ENCODE data around the gene SHPK. TPM values are rescaled to one million over a fixed set of nuclear protein-coding genes. Genes with fewer than 3 reads are reported as not detected.
A peak's percentile ranks its signal among the peaks of the same experiment; 100 is the strongest.

Gene SHPK
- total and polyA plus RNA-seq, 4 donors, result 9.3 to 66.6 (median 17.0) TPM

DNA sequence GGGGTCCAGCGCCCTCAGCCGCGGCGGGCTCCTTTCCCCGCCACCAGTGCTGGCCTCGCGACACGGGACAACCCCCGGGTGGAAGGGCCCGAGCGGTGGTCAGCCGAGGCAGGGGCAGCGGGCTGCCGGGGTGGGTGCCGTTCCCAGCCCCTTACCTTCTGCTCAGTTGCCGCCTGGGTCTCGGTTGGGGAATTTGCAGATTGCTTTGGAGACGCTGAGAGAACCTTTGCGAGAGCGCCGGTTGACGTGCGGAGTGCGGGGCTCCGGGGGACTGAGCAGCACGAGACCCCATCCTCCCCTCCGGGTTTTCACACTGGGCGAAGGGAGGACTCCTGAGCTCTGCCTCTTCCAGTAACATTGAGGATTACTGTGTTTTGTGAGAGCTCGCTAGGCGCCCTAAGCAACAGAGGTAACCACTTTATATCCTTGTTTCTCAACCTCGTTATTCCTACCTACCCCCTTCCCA is 891 bp upstream of the SHPK start:
- 4% methylated on average over 31 of the region's 31 CpGs for WGBS
- no peaks in the 10 kb centered on the region for H3K27me3 ChIP-seq (ENCODE audit: control insufficient read depth in 4 of 4, insufficient read depth in 4 of 4, low read length in 3 of 4)
- H3K4me3 ChIP-seq (ENCODE audit: low read depth in 1 of 3, low read length in 3 of 3), result peak overlapping the region; percentile 85 to 94 (median 88)
- TF ChIP-seq MAX (IDR thresholded peaks at IDR 0.05), result no peak
- no peak for TF ChIP-seq HNF4G (IDR thresholded peaks at IDR 0.05)
- no peak for TF ChIP-seq CTCF (IDR thresholded peaks at IDR 0.05; ENCODE audit: low read depth, low read length, missing input control)
- TF ChIP-seq FOXA2 (IDR thresholded peaks at IDR 0.05), result no peak
- no peak for TF ChIP-seq JUND (IDR thresholded peaks at IDR 0.05)
- TF ChIP-seq, protein P1, sequence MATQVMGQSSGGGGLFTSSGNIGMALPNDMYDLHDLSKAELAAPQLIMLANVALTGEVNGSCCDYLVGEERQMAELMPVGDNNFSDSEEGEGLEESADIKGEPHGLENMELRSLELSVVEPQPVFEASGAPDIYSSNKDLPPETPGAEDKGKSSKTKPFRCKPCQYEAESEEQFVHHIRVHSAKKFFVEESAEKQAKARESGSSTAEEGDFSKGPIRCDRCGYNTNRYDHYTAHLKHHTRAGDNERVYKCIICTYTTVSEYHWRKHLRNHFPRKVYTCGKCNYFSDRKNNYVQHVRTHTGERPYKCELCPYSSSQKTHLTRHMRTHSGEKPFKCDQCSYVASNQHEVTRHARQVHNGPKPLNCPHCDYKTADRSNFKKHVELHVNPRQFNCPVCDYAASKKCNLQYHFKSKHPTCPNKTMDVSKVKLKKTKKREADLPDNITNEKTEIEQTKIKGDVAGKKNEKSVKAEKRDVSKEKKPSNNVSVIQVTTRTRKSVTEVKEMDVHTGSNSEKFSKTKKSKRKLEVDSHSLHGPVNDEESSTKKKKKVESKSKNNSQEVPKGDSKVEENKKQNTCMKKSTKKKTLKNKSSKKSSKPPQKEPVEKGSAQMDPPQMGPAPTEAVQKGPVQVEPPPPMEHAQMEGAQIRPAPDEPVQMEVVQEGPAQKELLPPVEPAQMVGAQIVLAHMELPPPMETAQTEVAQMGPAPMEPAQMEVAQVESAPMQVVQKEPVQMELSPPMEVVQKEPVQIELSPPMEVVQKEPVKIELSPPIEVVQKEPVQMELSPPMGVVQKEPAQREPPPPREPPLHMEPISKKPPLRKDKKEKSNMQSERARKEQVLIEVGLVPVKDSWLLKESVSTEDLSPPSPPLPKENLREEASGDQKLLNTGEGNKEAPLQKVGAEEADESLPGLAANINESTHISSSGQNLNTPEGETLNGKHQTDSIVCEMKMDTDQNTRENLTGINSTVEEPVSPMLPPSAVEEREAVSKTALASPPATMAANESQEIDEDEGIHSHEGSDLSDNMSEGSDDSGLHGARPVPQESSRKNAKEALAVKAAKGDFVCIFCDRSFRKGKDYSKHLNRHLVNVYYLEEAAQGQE (IDR thresholded peaks at IDR 0.05), result no peak
- TF ChIP-seq RAD21 (IDR thresholded peaks at IDR 0.05), result no peak
- no peak for TF ChIP-seq NR2F2 (IDR thresholded peaks at IDR 0.05)
- no peak for TF ChIP-seq FOXA1 (IDR thresholded peaks at IDR 0.05)
- no peak for TF ChIP-seq TAF1 (conservative IDR thresholded peaks at IDR 0.05)
- TF ChIP-seq EGR1 (IDR thresholded peaks at IDR 0.05; ENCODE audit: low read depth in 2 of 2), result no peak
- TF ChIP-seq RXRA (IDR thresholded peaks at IDR 0.05), result no peak
- TF ChIP-seq GABPA (IDR thresholded peaks at IDR 0.05 in 1 of 2, conservative IDR thresholded peaks at IDR 0.05 in 1 of 2), result no peak
- TF ChIP-seq, protein P2, sequence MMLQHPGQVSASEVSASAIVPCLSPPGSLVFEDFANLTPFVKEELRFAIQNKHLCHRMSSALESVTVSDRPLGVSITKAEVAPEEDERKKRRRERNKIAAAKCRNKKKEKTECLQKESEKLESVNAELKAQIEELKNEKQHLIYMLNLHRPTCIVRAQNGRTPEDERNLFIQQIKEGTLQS (IDR thresholded peaks at IDR 0.05), result no peak
- TF ChIP-seq HNF4A (conservative IDR thresholded peaks at IDR 0.05), result no peak
- peak overlapping the region; percentile 95 to 97 for H3K27ac ChIP-seq (ENCODE audit: low read depth in 1 of 2, low read length in 2 of 2)
- no peaks in the 10 kb centered on the region for H3K9me3 ChIP-seq (ENCODE audit: control insufficient read depth in 4 of 4, low read length in 3 of 4)
- peak overlapping the region; percentile 54 to 88 for H3K9ac ChIP-seq (ENCODE audit: low read depth in 1 of 2, low read length in 2 of 2)
- DNase-seq (ENCODE audit: low spot score), result no peak
- peaks cover 6 to 22% (median 15%) of the 10 kb centered on the region in 4 donors for H3K4me1 ChIP-seq (ENCODE audit: control insufficient read depth in 4 of 4, insufficient read depth in 4 of 4, low read length in 3 of 4)
- peaks cover 0 to 7% (median 2%) of the 10 kb centered on the region in 4 donors for H3K36me3 ChIP-seq (ENCODE audit: control insufficient read depth in 4 of 4, insufficient read depth in 3 of 4, low read depth in 1 of 4, low read length in 3 of 4)

GRCh38 chr17:3635474-3636153 is 436 bp downstream of the SHPK start:
- 8% methylated on average over 38 of the region's 38 CpGs for WGBS
- Histone ChIP-seq H3K9ac (ENCODE audit: low read depth in 1 of 2, low read length in 2 of 2) (peak overlapping the region in 1 of 2 donors; percentile 80), H3K4me1 (ENCODE audit: control insufficient read depth in 4 of 4, insufficient read depth in 4 of 4, low read length in 3 of 4) (peaks cover 6 to 22% (median 15%) of the 10 kb centered on the region in 4 donors), H3K27me3 (ENCODE audit: control insufficient read depth in 4 of 4, insufficient read depth in 4 of 4, low read length in 3 of 4) (no peaks in the 10 kb centered on the region), H3K36me3 (ENCODE audit: control insufficient read depth in 4 of 4, insufficient read depth in 3 of 4, low read depth in 1 of 4, low read length in 3 of 4) (peaks cover 0 to 10% (median 3%) of the 10 kb centered on the region in 4 donors), H3K27ac (ENCODE audit: low read depth in 1 of 2, low read length in 2 of 2) (peak overlapping the region; percentile 95 to 97), H3K9me3 (ENCODE audit: control insufficient read depth in 4 of 4, low read length in 3 of 4) (no peaks in the 10 kb centered on the region), H3K4me3 (ENCODE audit: low read depth in 1 of 3, low read length in 3 of 3) (peak overlapping the region; percentile 81 to 95 (median 88))
- peak; percentile 50 for DNase-seq (ENCODE audit: low spot score)
- TF ChIP-seq TAF1 (conservative IDR thresholded peaks at IDR 0.05) (no peak), FOXA2 (IDR thresholded peaks at IDR 0.05) (no peak), CTCF (IDR thresholded peaks at IDR 0.05; ENCODE audit: low read depth, low read length, missing input control) (no peak), YY1 (IDR thresholded peaks at IDR 0.05) (no peak), JUND (IDR thresholded peaks at IDR 0.05) (peak in 1 of 2 donors; percentile 58), GABPA (IDR thresholded peaks at IDR 0.05 in 1 of 2, conservative IDR thresholded peaks at IDR 0.05 in 1 of 2) (peak in 1 of 2 donors; percentile 64), RXRA (IDR thresholded peaks at IDR 0.05) (peak; percentile 86 to 88)
- TF ChIP-seq, protein P1 (IDR thresholded peaks at IDR 0.05), result peak; percentile 18
